Measurements from ENCODE around the gene EPB41L1.

EPB41L1 gene

DNA sequence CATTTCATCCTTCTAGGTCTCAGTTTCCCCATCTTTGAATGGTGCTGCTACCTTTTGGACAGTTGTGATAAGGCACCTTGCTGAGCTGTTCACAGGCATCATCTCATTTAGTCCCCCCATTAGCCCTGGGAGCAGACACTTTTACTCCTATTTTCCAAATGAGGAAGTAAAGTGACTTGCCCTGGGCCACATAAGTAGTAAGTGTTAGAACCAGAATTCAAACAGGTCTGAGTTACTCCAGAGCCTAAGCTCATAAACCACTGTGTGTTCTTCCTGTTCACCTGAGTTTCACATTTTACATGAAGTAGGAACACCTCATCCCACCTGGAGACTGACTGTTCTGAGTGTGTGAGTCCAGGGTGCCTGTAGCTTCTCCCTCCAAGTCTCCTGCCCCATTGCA lies 43.5 kb upstream of the EPB41L1 start:
- no peak overlapping the region for H3K4me3 ChIP-seq (ENCODE audit: low read length)
- no peak for TF ChIP-seq CTCF (conservative IDR thresholded peaks at IDR 0.05; ENCODE audit: low read depth, low read length)
- no peak for DNase-seq (ENCODE audit: low read depth)

- no peak for TF ChIP-seq CTCF (conservative IDR thresholded peaks at IDR 0.05; ENCODE audit: low read depth, low read length)
- no peak overlapping the region for H3K4me3 ChIP-seq (ENCODE audit: low read length)
- DNase-seq (ENCODE audit: low read depth) = no peak
Observed at GRCh38 chr20:36112112-36112511, 42.4 kb upstream of the EPB41L1 start.

- no peak overlapping the region for H3K4me3 ChIP-seq (ENCODE audit: low read length)
- no peak for TF ChIP-seq CTCF (conservative IDR thresholded peaks at IDR 0.05; ENCODE audit: low read depth, low read length)
- no peak for DNase-seq (ENCODE audit: low read depth)
Observed at GRCh38 chr20:36113036-36113435, 41.5 kb upstream of the EPB41L1 start.

GRCh38 chr20:36113566-36114250 lies 40.8 kb upstream of the EPB41L1 start:
- no peak for DNase-seq (ENCODE audit: low read depth)
- no peak overlapping the region for H3K4me3 ChIP-seq (ENCODE audit: low read length)
- TF ChIP-seq CTCF (conservative IDR thresholded peaks at IDR 0.05; ENCODE audit: low read depth, low read length) = no peak

DNA sequence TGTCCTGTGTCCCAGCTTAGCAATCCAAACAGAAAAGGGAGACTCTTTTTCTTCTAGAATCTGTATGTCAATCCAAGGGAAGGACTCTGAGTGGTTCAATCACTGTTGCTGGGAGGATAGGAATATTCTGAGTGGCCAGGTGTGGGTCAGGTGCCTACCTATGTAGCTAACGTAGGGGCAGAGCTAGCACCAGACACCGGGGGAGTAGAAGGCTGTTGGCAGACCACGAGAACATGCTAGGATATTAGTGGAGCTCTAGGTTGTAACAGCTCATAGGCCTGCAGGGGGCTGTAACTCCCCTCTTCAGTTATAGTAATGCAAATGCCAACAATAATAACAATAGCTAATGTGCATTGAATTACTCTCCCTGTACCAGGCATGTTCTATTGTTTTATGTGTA lies 39.8 kb upstream of the EPB41L1 start:
- TF ChIP-seq CTCF (conservative IDR thresholded peaks at IDR 0.05; ENCODE audit: low read depth, low read length) = no peak
- H3K4me3 ChIP-seq (ENCODE audit: low read length) = no peak overlapping the region
- no peak for DNase-seq (ENCODE audit: low read depth)

GRCh38 chr20:36115925-36116324 lies 38.6 kb upstream of the EPB41L1 start:
- TF ChIP-seq CTCF (conservative IDR thresholded peaks at IDR 0.05; ENCODE audit: low read depth, low read length) = no peak
- H3K4me3 ChIP-seq (ENCODE audit: low read length) = no peak overlapping the region
- DNase-seq (ENCODE audit: low read depth) = no peak

GRCh38 chr20:36116807-36117441 lies 37.6 kb upstream of the EPB41L1 start:
- TF ChIP-seq CTCF (conservative IDR thresholded peaks at IDR 0.05; ENCODE audit: low read depth, low read length) = no peak
- DNase-seq (ENCODE audit: low read depth) = no peak
- no peak overlapping the region for H3K4me3 ChIP-seq (ENCODE audit: low read length)

Data from retinal pigment epithelial cell (primary cell).